Measurements from ENCODE around the gene PTRH1. TPM values are rescaled to one million over a fixed set of nuclear protein-coding genes. Genes with fewer than 3 reads are reported as not detected.

The PTRH1 gene
- total RNA-seq, 1 experiment from 2014 or later, result 21.8 TPM

DNA sequence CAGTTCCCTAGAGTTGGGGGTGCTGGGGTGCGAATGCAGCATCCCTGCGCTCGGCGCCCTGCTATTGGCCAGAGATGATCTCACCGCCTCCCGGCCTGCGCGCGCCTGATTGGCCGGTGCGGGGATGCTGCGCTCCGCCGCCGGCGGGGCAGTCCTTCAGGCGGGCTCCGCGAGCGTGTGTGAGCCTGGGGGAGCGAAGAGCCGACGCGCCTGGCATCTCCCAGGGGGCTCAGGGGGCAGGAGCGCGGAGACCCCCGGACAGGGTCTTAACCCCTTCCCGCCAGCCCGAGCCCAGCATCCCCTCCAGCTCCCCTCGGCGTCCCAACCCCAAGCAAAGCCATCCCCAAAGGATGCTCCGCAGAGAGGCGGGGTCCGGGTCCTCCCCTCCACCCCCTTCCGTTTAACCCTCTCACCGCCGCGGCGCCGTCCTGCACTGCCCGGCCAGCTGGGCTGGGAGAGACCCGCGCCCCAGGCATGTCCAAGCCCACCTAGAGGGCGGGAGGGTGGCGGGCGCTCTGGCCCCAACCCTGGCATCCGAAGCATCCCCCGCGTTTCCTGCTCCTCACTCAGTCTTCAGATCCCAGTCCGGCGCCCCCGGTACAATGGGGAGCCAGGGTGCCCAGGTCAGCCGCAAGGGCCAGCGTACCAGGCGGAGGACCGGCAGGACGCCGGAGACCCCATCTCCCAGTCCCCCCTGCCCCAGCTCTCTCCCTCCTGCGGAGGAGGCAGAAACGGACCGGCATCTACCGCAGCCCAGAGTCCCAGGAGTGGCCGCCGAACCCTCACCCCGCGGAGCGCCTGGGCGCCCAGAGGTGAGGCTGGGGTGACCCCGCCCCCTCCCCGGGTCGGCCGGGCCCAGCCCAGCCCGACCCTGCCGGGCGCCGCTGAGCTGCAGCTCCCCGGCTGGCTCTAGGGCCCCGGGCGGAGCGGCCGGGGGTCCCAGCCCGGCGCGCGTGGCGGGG, 38.9 kb upstream of the PTRH1 start (continued):
- TF ChIP-seq, protein P1, sequence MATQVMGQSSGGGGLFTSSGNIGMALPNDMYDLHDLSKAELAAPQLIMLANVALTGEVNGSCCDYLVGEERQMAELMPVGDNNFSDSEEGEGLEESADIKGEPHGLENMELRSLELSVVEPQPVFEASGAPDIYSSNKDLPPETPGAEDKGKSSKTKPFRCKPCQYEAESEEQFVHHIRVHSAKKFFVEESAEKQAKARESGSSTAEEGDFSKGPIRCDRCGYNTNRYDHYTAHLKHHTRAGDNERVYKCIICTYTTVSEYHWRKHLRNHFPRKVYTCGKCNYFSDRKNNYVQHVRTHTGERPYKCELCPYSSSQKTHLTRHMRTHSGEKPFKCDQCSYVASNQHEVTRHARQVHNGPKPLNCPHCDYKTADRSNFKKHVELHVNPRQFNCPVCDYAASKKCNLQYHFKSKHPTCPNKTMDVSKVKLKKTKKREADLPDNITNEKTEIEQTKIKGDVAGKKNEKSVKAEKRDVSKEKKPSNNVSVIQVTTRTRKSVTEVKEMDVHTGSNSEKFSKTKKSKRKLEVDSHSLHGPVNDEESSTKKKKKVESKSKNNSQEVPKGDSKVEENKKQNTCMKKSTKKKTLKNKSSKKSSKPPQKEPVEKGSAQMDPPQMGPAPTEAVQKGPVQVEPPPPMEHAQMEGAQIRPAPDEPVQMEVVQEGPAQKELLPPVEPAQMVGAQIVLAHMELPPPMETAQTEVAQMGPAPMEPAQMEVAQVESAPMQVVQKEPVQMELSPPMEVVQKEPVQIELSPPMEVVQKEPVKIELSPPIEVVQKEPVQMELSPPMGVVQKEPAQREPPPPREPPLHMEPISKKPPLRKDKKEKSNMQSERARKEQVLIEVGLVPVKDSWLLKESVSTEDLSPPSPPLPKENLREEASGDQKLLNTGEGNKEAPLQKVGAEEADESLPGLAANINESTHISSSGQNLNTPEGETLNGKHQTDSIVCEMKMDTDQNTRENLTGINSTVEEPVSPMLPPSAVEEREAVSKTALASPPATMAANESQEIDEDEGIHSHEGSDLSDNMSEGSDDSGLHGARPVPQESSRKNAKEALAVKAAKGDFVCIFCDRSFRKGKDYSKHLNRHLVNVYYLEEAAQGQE (IDR thresholded peaks at IDR 0.05; ENCODE audit: low read depth), result no peak
- no peak for TF ChIP-seq ZNF274 (IDR thresholded peaks at IDR 0.05; ENCODE audit: low read depth, low read length)

DNA sequence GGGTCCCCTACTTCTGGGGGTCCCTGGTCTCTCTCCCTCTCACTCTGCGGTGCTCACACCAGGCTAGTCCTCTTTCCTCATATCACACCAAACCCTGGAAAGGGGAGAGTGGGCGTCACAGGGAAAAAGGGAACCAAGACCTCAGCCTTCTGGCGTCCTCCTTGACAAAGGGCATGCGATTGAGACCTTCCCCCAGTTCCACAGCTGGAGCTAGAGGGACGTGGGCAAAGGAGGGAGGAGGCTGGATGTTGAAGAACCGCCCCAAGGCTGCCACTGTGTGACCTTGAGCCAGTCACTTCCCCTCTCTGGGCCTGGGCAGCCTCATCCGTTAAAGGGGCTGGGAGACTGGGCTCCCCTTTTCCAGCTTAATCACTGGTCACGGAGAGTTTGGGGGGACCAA, 38.2 kb upstream of the PTRH1 start:
- CTCF ChIA-PET, result no interaction called here
- no peak for TF ChIP-seq EZH2 (IDR thresholded peaks at IDR 0.05)
- no peak for TF ChIP-seq ZNF274 (IDR thresholded peaks at IDR 0.05; ENCODE audit: low read depth, low read length)
- Histone ChIP-seq H2AFZ (ENCODE audit: low read depth, low read length, poor library complexity, severe bottlenecking) (no peak overlapping the region), H3K9me2 (ENCODE audit: insufficient read depth) (no peaks in the 10 kb centered on the region), H3K9me3 (ENCODE audit: control insufficient read depth in 1 of 2, insufficient read depth in 1 of 2, low read depth in 1 of 2, low read length in 2 of 2) (no peaks in the 10 kb centered on the region), H3K27ac (ENCODE audit: low read depth, low read length) (no peak overlapping the region), H3K4me2 (ENCODE audit: low read length) (no peak overlapping the region), H3K4me1 (ENCODE audit: control insufficient read depth in 1 of 2, insufficient read depth in 2 of 2, low read length in 2 of 2) (no peaks in the 10 kb centered on the region), H3K4me3 (replicated peaks in 1 of 2; ENCODE audit: low read depth in 1 of 2, low read length in 2 of 2) (no peak overlapping the region), H3K27me3 (ENCODE audit: insufficient read depth, low read length) (no peaks in the 10 kb centered on the region), H3K9ac (ENCODE audit: low read length) (no peak overlapping the region), H3K79me2 (ENCODE audit: insufficient read depth, low read length) (no peaks in the 10 kb centered on the region), H3K36me3 (ENCODE audit: control insufficient read depth in 1 of 2, insufficient read depth in 2 of 2, low read length in 2 of 2) (no peaks in the 10 kb centered on the region), H4K20me1 (ENCODE audit: insufficient read depth) (no peaks in the 10 kb centered on the region)
- DNase-seq (ENCODE audit: low read depth, low spot score) (no peak), ATAC-seq (no peak)
- RAD21 ChIA-PET (ENCODE audit: low non-redundant PET in 1 of 2, low total read pairs in 2 of 2, uncharacterized antibody in 2 of 2, unreplicated experiment in 2 of 2), result no interaction called here
- intact Hi-C loops (cut with micrococcal nuclease), result no loop called here
- no TSS peak for BruUV-seq (replicated peaks)
- POLR2A ChIA-PET, result no interaction called here
